ENCODE results near the gene C3. TPM values are rescaled to one million over a fixed set of nuclear protein-coding genes. Genes with fewer than 3 reads are reported as not detected.

C3 gene
- total and polyA plus RNA-seq, 2 donors from 2014 or later = 452 to 3,831 TPM

GRCh38 chr19:6723108-6723618 is 2.7 kb upstream of the C3 start:
- no peaks in the 10 kb centered on the region for H3K36me3 ChIP-seq (ENCODE audit: control insufficient read depth in 2 of 3, insufficient read depth in 3 of 3, low read length in 3 of 3)
- H3K4me3 ChIP-seq (ENCODE audit: low read length in 3 of 3) = no peak overlapping the region
- H3K9me3 ChIP-seq (ENCODE audit: control insufficient read depth in 2 of 3, insufficient read depth in 1 of 3, low read length in 3 of 3) = no peaks in the 10 kb centered on the region
- H3K4me1 ChIP-seq (ENCODE audit: control insufficient read depth in 2 of 3, insufficient read depth in 2 of 3, low read depth in 1 of 3, low read length in 3 of 3) = peaks cover 0 to 5% (median 2%) of the 10 kb centered on the region in 3 donors
- no peak for TF ChIP-seq CTCF (IDR thresholded peaks at IDR 0.05; ENCODE audit: borderline replicate concordance, extremely low read depth, insufficient read depth)
- intact Hi-C loops (cut with DNase I) = no loop called here
- no peak overlapping the region for H3K9ac ChIP-seq (ENCODE audit: low read length in 3 of 3)
- DNase-seq (peak in 3 of 5 donors; percentile 40 to 77 (median 54)), FAIRE-seq (no peak)
- H3K27ac ChIP-seq (ENCODE audit: low read depth in 2 of 2, low read length in 2 of 2) = peak overlapping the region in 1 of 2 donors; percentile 36
- H3K27me3 ChIP-seq (ENCODE audit: control insufficient read depth, insufficient read depth, low read length) = no peaks in the 10 kb centered on the region

- H3K27ac ChIP-seq (ENCODE audit: low read depth in 2 of 2, low read length in 2 of 2) = no peak overlapping the region
Measured at GRCh38 chr19:6721773-6722172, 1.3 kb upstream of the C3 start.

GRCh38 chr19:6721138-6721474 is 656 bp upstream of the C3 start:
- Histone ChIP-seq H3K27me3 (ENCODE audit: control insufficient read depth, insufficient read depth, low read length) (no peaks in the 10 kb centered on the region), H3K27ac (ENCODE audit: low read depth in 2 of 2, low read length in 2 of 2) (no peak overlapping the region), H3K9ac (ENCODE audit: low read length in 3 of 3) (no peak overlapping the region), H3K4me3 (ENCODE audit: low read length in 3 of 3) (no peak overlapping the region), H3K9me3 (ENCODE audit: control insufficient read depth in 2 of 3, insufficient read depth in 1 of 3, low read length in 3 of 3) (no peaks in the 10 kb centered on the region), H3K4me1 (ENCODE audit: control insufficient read depth in 2 of 3, insufficient read depth in 2 of 3, low read depth in 1 of 3, low read length in 3 of 3) (peaks cover 0 to 5% (median 2%) of the 10 kb centered on the region in 3 donors), H3K36me3 (ENCODE audit: control insufficient read depth in 2 of 3, insufficient read depth in 3 of 3, low read length in 3 of 3) (no peaks in the 10 kb centered on the region)
- no peak for TF ChIP-seq CTCF (IDR thresholded peaks at IDR 0.05; ENCODE audit: borderline replicate concordance, extremely low read depth, insufficient read depth)
- intact Hi-C loops (cut with DNase I) = no loop called here
- FAIRE-seq (no peak), DNase-seq (no peak)

More at GRCh38 chr19:6721773-6722172, 1.3 kb upstream of the C3 start:
- DNase-seq (no peak), FAIRE-seq (no peak)
- no peaks in the 10 kb centered on the region for H3K36me3 ChIP-seq (ENCODE audit: control insufficient read depth in 2 of 3, insufficient read depth in 3 of 3, low read length in 3 of 3)
- no peaks in the 10 kb centered on the region for H3K27me3 ChIP-seq (ENCODE audit: control insufficient read depth, insufficient read depth, low read length)
- peaks cover 0 to 5% (median 2%) of the 10 kb centered on the region in 3 donors for H3K4me1 ChIP-seq (ENCODE audit: control insufficient read depth in 2 of 3, insufficient read depth in 2 of 3, low read depth in 1 of 3, low read length in 3 of 3)
- H3K4me3 ChIP-seq (ENCODE audit: low read length in 3 of 3) = no peak overlapping the region
- no peaks in the 10 kb centered on the region for H3K9me3 ChIP-seq (ENCODE audit: control insufficient read depth in 2 of 3, insufficient read depth in 1 of 3, low read length in 3 of 3)
- TF ChIP-seq CTCF (IDR thresholded peaks at IDR 0.05; ENCODE audit: borderline replicate concordance, extremely low read depth, insufficient read depth) = no peak
- intact Hi-C loops (cut with DNase I) = no loop called here
- H3K9ac ChIP-seq (ENCODE audit: low read length in 3 of 3) = no peak overlapping the region

GRCh38 chr19:6719992-6720368 is 470 bp downstream of the C3 start:
- Histone ChIP-seq H3K9ac (ENCODE audit: low read length in 3 of 3) (no peak overlapping the region), H3K36me3 (ENCODE audit: control insufficient read depth in 2 of 3, insufficient read depth in 3 of 3, low read length in 3 of 3) (no peaks in the 10 kb centered on the region), H3K4me1 (ENCODE audit: control insufficient read depth in 2 of 3, insufficient read depth in 2 of 3, low read depth in 1 of 3, low read length in 3 of 3) (peaks cover 0 to 2% (median 0%) of the 10 kb centered on the region in 3 donors), H3K4me3 (ENCODE audit: low read length in 3 of 3) (no peak overlapping the region), H3K9me3 (ENCODE audit: control insufficient read depth in 2 of 3, insufficient read depth in 1 of 3, low read length in 3 of 3) (no peaks in the 10 kb centered on the region), H3K27ac (ENCODE audit: low read depth in 2 of 2, low read length in 2 of 2) (no peak overlapping the region), H3K27me3 (ENCODE audit: control insufficient read depth, insufficient read depth, low read length) (no peaks in the 10 kb centered on the region)
- FAIRE-seq (no peak), DNase-seq (no peak)
- intact Hi-C loops (cut with DNase I) = no loop called here
- TF ChIP-seq CTCF (IDR thresholded peaks at IDR 0.05; ENCODE audit: borderline replicate concordance, extremely low read depth, insufficient read depth) = no peak

Measured in kidney (tissue), 14 donors.